ENCODE results near the gene DNAJC17.

DNA sequence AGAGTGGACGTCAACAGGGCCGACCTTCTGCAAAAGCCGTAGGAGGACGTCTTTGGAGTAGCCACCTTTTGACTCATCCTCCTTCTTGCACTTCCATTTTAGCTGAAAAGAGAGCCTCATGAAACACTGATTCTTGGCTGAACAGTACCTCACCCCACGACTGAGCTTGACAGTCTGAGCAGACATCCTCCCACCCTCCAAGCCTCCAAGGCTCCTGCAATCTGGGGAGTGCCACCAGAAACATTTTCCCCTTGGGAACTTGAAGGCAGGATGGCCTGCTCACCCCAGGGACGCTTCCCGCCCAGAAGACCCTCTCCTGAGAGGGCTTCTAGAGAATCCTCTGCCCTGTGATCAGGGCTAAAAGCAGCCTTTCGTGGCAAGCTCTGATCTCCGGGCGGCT, 32.3 kb downstream of the DNAJC17 start:
- TF ChIP-seq, protein P1, sequence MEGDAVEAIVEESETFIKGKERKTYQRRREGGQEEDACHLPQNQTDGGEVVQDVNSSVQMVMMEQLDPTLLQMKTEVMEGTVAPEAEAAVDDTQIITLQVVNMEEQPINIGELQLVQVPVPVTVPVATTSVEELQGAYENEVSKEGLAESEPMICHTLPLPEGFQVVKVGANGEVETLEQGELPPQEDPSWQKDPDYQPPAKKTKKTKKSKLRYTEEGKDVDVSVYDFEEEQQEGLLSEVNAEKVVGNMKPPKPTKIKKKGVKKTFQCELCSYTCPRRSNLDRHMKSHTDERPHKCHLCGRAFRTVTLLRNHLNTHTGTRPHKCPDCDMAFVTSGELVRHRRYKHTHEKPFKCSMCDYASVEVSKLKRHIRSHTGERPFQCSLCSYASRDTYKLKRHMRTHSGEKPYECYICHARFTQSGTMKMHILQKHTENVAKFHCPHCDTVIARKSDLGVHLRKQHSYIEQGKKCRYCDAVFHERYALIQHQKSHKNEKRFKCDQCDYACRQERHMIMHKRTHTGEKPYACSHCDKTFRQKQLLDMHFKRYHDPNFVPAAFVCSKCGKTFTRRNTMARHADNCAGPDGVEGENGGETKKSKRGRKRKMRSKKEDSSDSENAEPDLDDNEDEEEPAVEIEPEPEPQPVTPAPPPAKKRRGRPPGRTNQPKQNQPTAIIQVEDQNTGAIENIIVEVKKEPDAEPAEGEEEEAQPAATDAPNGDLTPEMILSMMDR (conservative IDR thresholded peaks at IDR 0.05; ENCODE audit: low read depth, low read length) = no peak
- TF ChIP-seq EZH2 (IDR thresholded peaks at IDR 0.05; ENCODE audit: borderline replicate concordance, low read depth, low read length, poor library complexity, severe bottlenecking) = no peak

All from A673 (cell line).